Dedifferentiated amniotic fluid mesenchymal stem cell (primary cell): ENCODE results near the gene CSF2RB.

ENCODE experiments used
- DNase-seq: peaks from one replicate; pipeline ENCODE4 v3.0.0-alpha.2; 2016; ENCODE audit errors: extremely low spot score

The CSF2RB gene

GRCh38 chr22:36936362-36937116, 23.1 kb downstream of the CSF2RB start:
- DNase-seq: no peak

GRCh38 chr22:36937319-36938027, 24.0 kb downstream of the CSF2RB start:
- DNase-seq: no peak

GRCh38 chr22:36938028-36938425, 24.6 kb downstream of the CSF2RB start:
- no peak for DNase-seq

- no peak for DNase-seq
These were observed 25.5 kb downstream of the CSF2RB start for GRCh38 chr22:36938886-36939285.

GRCh38 chr22:36940676-36941075, 27.2 kb downstream of the CSF2RB start:
- no peak for DNase-seq

- no peak for DNase-seq
These were observed 29.1 kb downstream of the CSF2RB start for GRCh38 chr22:36942556-36942955.

- DNase-seq: no peak
These were observed 33.2 kb downstream of the CSF2RB start for GRCh38 chr22:36946421-36947158.

- no peak for DNase-seq
These were observed 35.1 kb downstream of the CSF2RB start for GRCh38 chr22:36948273-36949225.

GRCh38 chr22:36950797-36951590, 37.6 kb downstream of the CSF2RB start:
- DNase-seq: no peak

GRCh38 chr22:36951746-36952145, 38.3 kb downstream of the CSF2RB start:
- DNase-seq: no peak

- no peak for DNase-seq
These were observed 40.0 kb downstream of the CSF2RB start for GRCh38 chr22:36953239-36954080.

GRCh38 chr22:36954251-36955014, 41.0 kb downstream of the CSF2RB start:
- DNase-seq: no peak

- no peak for DNase-seq
These were observed 42.3 kb downstream of the CSF2RB start for GRCh38 chr22:36955691-36956090.

- DNase-seq: no peak
These were observed 44.9 kb downstream of the CSF2RB start for GRCh38 chr22:36958366-36958765.

- DNase-seq: no peak
These were observed 48.2 kb downstream of the CSF2RB start for GRCh38 chr22:36961626-36962025.

- DNase-seq: no peak
These were observed 49.9 kb downstream of the CSF2RB start for GRCh38 chr22:36963302-36963701.

- no peak for DNase-seq
These were observed 50.7 kb downstream of the CSF2RB start for GRCh38 chr22:36964106-36964505.

- no peak for DNase-seq
These were observed 52.3 kb downstream of the CSF2RB start for GRCh38 chr22:36965696-36966095.
